Spleen (tissue), 7 donors: ENCODE results near the gene BLID.

ENCODE experiments used
- POLR2A ChIP-seq, 3 donors: fragments of 450-650 bp; IDR thresholded peaks; one replicate each; pipeline ENCODE4 v1.5.1; 2017; ENCODE audit warnings: antibody characterized with exemption in 3 of 3, mild to moderate bottlenecking in 1 of 3
- POLR2AphosphoS5 ChIP-seq, 3 donors: sonication (generic); formaldehyde crosslinking; IDR thresholded peaks; one replicate each; pipeline ENCODE4 v1.5.1; 2017; ENCODE audit warnings: antibody characterized with exemption in 3 of 3
- TF ChIP-seq, protein P1 (sequence below), 11 experiments: fragments of 200-600 bp in 7 of 11; fragments of 450-650 bp in 4 of 11; sonication (generic) in 4 of 11; IDR thresholded peaks in 8 of 11; conservative IDR thresholded peaks in 3 of 11; 1 replicate in 7 of 11; 2 replicates in 4 of 11; pipeline versions ENCODE4 v1.4.0 to v1.8.0; 2016 to 2021; ENCODE audit warnings: antibody characterized with exemption in 11 of 11, inconsistent platforms in 4 of 11, mild to moderate bottlenecking in 1 of 11
- donor health status: DM: no; HTN: no; CAD: no; lungs with moderate emphysema.
- donor health status: DM: no; HTN: no; CAD: no.
- donor health status: DM: no; HTN: no; CAD: no.

DNA sequence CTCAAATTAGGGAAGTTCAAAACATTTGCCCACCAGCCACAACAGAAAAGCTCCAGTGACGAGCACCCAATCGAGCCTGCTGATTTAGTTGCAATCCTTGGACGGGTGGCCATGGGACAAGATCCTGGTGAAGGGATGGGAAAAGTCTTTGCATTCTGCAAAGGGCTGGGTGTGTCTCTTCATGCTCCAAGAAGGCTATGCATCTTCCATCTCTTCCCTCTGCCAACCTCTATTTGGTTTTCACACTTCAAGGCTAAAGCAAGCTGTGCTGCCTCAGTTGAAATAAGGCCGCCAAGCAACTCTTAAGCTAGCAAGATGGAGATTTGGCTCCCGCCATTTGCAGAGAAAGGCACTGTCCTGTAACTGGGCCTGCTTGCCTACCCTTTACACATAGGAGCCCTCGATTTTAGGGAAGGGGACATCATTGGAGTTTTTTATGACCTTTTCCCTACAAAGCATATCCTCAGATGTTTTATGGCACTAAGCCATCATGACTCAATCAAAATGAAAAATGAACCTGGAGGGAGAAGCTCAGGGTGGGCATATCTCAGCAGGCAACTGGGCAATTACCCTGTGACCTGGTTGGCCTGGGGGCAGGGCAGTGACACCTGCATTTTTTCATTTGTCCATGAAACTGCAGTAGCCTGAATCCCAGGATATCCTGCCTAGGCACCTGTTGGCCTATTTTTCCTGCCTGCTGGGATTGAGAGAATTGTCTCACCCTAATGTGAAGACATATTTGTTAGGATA is 45.0 kb upstream of the BLID start:
- TF ChIP-seq, protein P1, sequence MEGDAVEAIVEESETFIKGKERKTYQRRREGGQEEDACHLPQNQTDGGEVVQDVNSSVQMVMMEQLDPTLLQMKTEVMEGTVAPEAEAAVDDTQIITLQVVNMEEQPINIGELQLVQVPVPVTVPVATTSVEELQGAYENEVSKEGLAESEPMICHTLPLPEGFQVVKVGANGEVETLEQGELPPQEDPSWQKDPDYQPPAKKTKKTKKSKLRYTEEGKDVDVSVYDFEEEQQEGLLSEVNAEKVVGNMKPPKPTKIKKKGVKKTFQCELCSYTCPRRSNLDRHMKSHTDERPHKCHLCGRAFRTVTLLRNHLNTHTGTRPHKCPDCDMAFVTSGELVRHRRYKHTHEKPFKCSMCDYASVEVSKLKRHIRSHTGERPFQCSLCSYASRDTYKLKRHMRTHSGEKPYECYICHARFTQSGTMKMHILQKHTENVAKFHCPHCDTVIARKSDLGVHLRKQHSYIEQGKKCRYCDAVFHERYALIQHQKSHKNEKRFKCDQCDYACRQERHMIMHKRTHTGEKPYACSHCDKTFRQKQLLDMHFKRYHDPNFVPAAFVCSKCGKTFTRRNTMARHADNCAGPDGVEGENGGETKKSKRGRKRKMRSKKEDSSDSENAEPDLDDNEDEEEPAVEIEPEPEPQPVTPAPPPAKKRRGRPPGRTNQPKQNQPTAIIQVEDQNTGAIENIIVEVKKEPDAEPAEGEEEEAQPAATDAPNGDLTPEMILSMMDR (IDR thresholded peaks at IDR 0.05 in 8 of 11, conservative IDR thresholded peaks at IDR 0.05 in 3 of 11), result no peak
- no peak for TF ChIP-seq POLR2A (IDR thresholded peaks at IDR 0.05)
- no peak for TF ChIP-seq POLR2AphosphoS5 (IDR thresholded peaks at IDR 0.05)
